Endothelial cell of umbilical vein (primary cell): ENCODE data around the gene EHMT1.

Source experiments
- POLR2AphosphoS5 ChIP-seq: IDR thresholded peaks from 2 replicates; pipeline ENCODE4 v1.6.1; 2012; ENCODE audit warnings: low read depth, mild to moderate bottlenecking, control low read depth, low read length, moderate library complexity; ENCODE audit not compliant: insufficient read depth
- TF ChIP-seq, protein P1 (sequence below), 2 donors: IDR thresholded peaks; 1 replicate in 1 of 2; 2 replicates in 1 of 2; pipeline ENCODE4 v1.5.1; 2011; ENCODE audit warnings: low read length in 2 of 2, mild to moderate bottlenecking in 2 of 2, moderate library complexity in 2 of 2, control low read depth in 1 of 2, inconsistent platforms in 1 of 2, low read depth in 1 of 2; ENCODE audit not compliant: insufficient read depth in 1 of 2; ENCODE audit errors: extremely low read depth in 1 of 2

DNA sequence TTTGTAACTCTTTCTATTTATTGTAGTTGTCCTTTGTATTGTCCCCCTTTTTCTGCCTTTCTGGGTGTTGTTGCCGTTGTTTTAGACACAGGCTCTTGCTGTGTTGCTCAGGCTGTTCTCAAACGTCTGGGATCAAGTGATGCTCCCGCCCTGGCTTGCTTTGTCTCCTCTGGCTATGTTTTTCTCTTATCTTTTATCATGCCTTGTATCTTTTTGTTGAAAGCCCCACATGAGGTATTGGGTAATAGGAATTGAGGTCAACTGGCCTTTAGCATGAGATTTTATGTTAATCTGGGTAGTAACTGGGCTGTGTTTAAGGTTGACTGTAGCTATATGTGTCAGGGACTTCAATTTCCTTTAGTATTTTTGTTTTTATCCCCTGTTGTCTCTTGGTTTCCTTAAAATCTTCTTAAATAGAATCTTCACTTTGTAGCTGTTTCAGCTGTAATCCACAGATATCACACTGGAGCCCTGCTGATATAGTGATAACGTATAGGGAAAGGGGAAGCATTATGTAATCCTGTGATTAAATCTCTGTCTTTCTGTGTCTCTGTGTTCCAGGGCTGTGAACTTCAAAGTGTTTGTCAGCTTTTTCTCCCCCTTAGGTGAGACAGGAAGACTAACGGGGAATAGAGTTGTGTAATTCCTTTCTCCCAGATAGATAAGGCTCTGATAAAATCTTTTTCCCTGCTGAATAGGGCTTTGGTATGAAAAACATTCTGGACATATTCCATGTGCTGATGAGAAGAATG is 232.9 kb downstream of the EHMT1 start:
- no peak for TF ChIP-seq POLR2AphosphoS5
- TF ChIP-seq, protein P1, sequence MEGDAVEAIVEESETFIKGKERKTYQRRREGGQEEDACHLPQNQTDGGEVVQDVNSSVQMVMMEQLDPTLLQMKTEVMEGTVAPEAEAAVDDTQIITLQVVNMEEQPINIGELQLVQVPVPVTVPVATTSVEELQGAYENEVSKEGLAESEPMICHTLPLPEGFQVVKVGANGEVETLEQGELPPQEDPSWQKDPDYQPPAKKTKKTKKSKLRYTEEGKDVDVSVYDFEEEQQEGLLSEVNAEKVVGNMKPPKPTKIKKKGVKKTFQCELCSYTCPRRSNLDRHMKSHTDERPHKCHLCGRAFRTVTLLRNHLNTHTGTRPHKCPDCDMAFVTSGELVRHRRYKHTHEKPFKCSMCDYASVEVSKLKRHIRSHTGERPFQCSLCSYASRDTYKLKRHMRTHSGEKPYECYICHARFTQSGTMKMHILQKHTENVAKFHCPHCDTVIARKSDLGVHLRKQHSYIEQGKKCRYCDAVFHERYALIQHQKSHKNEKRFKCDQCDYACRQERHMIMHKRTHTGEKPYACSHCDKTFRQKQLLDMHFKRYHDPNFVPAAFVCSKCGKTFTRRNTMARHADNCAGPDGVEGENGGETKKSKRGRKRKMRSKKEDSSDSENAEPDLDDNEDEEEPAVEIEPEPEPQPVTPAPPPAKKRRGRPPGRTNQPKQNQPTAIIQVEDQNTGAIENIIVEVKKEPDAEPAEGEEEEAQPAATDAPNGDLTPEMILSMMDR (IDR thresholded peaks at IDR 0.05; ENCODE audit: extremely low read depth in 1 of 2, insufficient read depth in 1 of 2, low read depth in 1 of 2, low read length in 2 of 2) = no peak
